Right cardiac atrium (tissue), 5 donors: ENCODE data around the gene POLR2J2. TPM values are rescaled to one million over a fixed set of nuclear protein-coding genes. Genes with fewer than 3 reads are reported as not detected.
"Not testable (repeated sequence)": the region's sequence is repeated elsewhere in the genome, so short reads cannot be mapped to it uniquely, and the experiment has no call there.

ENCODE experiments used
- ATAC-seq, 2 donors: fragments of 200-7000 bp; cut with Tn5 transposase; one replicate each; pipeline versions ENCODE4 v1.8.0 to v1.9.1; 2020; ENCODE audit warnings: moderate library complexity in 2 of 2, mild to moderate bottlenecking in 1 of 2
- DNase-seq, 3 donors: peaks; one replicate each; pipeline ENCODE4 v3.0.0-alpha.2; 2020
- H3K27ac ChIP-seq: one replicate; pipeline ENCODE4 v1.5.1; 2013; ENCODE audit warnings: mild to moderate bottlenecking, low read length, control low read depth, moderate library complexity
- H3K27me3 ChIP-seq: one replicate; pipeline ENCODE4 v1.6.1; 2013; ENCODE audit not compliant: control insufficient read depth, insufficient read depth
- H3K4me1 ChIP-seq: one replicate; pipeline ENCODE4 v1.6.1; 2013; ENCODE audit warnings: low read length; ENCODE audit not compliant: control insufficient read depth, insufficient read depth
- H3K4me3 ChIP-seq: one replicate; pipeline ENCODE4 v1.5.1; 2013; ENCODE audit warnings: low read length, control low read depth
- H3K9me3 ChIP-seq: one replicate; pipeline ENCODE4 v1.6.1; 2013; ENCODE audit warnings: low read length; ENCODE audit not compliant: control insufficient read depth
- WGBS: extraction: QIAGEN DNeasy Blood & Tissue Kit; methylation state at CpG from one replicate; pipeline ENCODE4 v1.1.7; 2013; 5-methylcytosine and 5-hydroxymethylcytosine counted together
- intact Hi-C, 4 donors: fragments of 100-400 bp; cut with DNase I; formaldehyde crosslinking; loops; one replicate each; pipeline versions ENCODE4 v1.11.0 to v1.14.0; 2022 to 2023
- long read RNA-seq, 4 donors: library from polyadenylated mRNA; unstranded; transcript quantifications; one replicate each; pipeline ENCODE4 v2.0.0, GENCODE V29; 2020 to 2021
- polyA plus RNA-seq: library from polyadenylated mRNA; stranded (reverse); fragments of 200-250 nt; gene quantifications from one replicate; pipeline ENCODE4 v1.2.3, GENCODE V29; 2013
- total RNA-seq, 4 donors: library from RNA; stranded (reverse); fragmentation: NEBNext Ultra II Directional; extraction: Animal tissue kit (Norgen Biotek cat#: 25700); gene quantifications; one replicate each; pipeline ENCODE4 v1.2.1, GENCODE V29; 2021
- donor health status: healthy with polysubstance abuse.
- donor health status: DM: no; HTN: yes; CAD: no.
- donor health status: DM: no; HTN: no; CAD: no.
- donor health status: DM: no; HTN: yes; CAD: no; lungs with severe emphysema.
- donor health status: DM: yes; HTN: yes; CAD: no.

Gene POLR2J2
- total RNA-seq (1 to 10 TPM; 3.5 to 5.1 (median 4.1) TPM), polyA plus RNA-seq (2.8 TPM)
- long read RNA-seq, donor 1: 0 reads
- long read RNA-seq, donor 2: 0 reads
- long read RNA-seq, donor 3, partial matches to known transcripts: 0 of 1 reads
- long read RNA-seq, donor 3, other reads (novel, unspliced or antisense): 0 of 1 reads
- long read RNA-seq, donor 4: 0 reads

DNA sequence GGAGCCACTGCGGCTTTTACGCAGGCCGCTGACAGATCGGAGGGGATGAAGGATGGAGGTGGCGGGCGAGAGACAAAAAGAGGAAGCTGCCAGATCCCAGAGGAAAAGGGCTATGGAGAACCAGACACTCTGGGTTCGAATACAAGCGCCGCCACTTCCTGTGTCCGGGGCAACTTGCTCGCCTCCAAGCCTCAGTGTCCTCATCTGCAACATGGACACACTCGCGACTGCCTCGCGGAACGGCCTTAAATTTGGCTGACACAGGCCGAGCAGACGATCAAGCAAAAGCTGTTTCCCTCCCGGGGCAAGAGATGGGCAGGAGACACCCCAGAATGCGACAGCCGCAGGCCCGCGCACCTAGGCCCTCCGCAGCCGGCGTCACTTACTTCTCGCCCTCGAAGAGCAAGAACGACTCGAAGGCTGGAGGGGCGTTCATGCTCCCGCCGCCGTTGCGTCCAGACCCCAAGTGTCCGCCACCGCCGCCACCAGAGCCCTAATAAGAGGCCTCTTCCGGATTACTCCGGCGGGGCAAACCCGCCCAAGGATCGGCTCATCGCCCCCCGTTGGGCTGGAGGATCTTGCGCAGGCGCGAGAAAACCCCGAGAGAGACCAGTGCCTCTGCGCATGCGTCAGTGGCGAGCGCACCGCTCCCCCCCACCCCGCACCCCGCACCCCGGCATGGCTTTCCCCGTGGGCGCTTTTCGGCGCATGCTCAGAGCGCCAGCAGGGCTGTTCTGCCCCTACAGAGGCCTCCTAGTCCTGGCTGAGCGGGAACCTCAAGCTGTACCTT, at the start of gene POLR2J2:
POLR2J2 (minus strand) TSS at position 498 of the 790 bp plus-strand sequence; CDS start at position 436, 62 bp downstream.
- intact Hi-C loops: not testable (repeated sequence)
- peak within 1 kb of the TSS; percentile 42 for H3K4me3 ChIP-seq
- WGBS: under 1% methylated on average over 40 of the region's 63 CpGs

DNA sequence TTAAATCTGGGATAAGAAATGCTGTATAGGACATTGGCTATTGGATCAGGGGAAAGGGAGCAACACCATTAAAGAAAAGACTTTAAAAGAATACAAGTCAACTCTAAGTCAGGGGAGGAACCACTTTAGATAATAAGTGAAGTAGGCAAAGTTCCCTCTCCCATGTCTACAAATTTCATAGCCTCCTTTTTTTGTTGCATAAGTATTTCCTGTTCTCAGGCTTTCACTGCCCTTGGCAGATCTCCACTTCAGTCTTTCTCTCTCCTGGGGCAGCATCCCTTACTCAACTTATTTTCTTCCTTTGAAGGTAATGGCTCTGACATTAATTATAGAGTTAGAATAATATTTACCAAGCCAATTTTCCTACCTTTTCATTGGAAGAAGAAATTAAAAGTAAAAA, 47.0 kb upstream of the POLR2J2 start:
- ATAC-seq, intact Hi-C loops, H3K27me3 ChIP-seq, H3K9me3 ChIP-seq, DNase-seq, H3K4me1 ChIP-seq, H3K4me3 ChIP-seq, H3K27ac ChIP-seq: not testable (repeated sequence)

More for the DNA sequence above, at the start of gene POLR2J2:
- H3K9me3 ChIP-seq, H3K27ac ChIP-seq, H3K4me1 ChIP-seq, H3K27me3 ChIP-seq: not testable (repeated sequence)
- ATAC-seq: peak; percentile 68 to 88
- DNase-seq: peak; percentile 8 to 98 (median 92)

DNA sequence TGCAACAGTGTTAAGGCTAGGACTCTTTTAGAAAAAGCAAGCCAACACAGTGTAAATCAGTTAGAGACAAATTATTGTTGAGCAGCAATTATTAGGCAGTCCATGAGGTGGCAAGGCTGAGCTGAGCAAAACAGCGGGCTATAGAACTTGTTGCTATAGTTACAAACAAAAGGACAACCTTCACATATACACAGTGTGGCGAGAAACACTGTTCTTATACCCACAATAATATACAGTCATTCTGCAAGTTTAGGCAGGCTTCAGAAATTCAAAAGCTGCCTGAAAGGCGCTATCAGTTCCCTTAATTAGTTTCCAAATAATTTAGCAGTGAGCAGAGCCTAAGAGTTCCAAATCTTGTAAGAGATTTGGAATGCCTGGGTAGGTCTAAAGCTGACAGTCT, 44.3 kb upstream of the POLR2J2 start:
- WGBS: 61% methylated on average over 2 of the region's 3 CpGs
- H3K27me3 ChIP-seq, H3K27ac ChIP-seq: not testable (repeated sequence)

DNA sequence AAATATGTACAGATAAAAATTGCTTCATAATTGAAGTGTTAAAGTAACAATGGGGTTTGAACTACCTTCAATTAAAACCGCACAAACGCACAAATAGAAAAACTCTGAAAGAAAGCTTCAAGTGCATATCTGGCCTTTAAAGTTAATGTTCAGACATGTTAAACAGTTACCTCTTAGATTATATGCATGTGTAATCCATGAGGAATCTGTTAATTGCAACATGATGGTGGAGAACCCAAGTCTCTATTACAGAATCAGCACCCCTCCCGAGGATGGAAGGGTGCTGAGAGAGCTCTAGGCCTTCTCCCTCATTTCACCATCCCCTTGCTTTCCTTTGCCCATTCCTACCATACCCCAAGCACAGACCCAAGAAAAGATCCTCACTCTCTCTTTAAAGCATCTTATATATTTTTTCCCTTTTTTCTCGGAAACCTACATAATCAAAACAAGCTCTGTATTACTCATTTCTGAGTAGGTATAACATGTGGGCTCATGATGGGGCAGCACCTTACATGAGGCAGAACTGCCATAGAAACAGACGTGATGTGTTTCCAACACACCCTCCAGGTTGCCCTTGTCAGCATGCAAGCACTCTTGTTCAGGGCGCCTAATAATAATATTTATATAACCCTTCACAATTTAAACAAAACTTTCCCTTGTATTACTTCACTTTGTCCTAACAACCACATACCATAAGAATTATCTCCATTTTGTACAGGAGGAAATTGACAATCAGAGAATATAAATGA, 43.5 kb upstream of the POLR2J2 start:
- H3K27ac ChIP-seq, ATAC-seq, intact Hi-C loops, H3K4me1 ChIP-seq, H3K27me3 ChIP-seq, H3K4me3 ChIP-seq, DNase-seq, H3K9me3 ChIP-seq: not testable (repeated sequence)
- WGBS: 86% methylated on average over 5 of the region's 6 CpGs

More for the DNA sequence above, 44.3 kb upstream of the POLR2J2 start:
- H3K9me3 ChIP-seq, intact Hi-C loops, ATAC-seq, H3K4me3 ChIP-seq, DNase-seq, H3K4me1 ChIP-seq: not testable (repeated sequence)

DNA sequence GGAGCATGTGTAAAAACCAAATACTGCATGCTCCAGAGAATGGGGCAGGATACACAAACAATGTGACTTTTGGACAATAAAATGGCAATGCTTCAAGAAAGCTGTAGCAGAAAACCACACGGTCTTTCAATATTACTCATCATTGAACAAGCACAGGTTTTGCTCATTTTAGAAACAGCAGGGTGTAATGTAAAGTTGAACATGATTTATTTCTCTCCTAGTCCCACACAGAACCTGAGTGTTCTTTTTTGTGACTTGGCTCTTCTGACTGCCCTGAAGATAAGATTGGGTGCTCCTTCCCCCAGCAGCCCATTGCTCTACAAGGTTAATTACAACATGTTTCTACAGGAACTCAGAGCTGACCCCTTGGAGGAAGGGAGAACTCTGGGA, 42.2 kb upstream of the POLR2J2 start:
- H3K4me3 ChIP-seq, H3K27me3 ChIP-seq, H3K9me3 ChIP-seq, H3K4me1 ChIP-seq, DNase-seq, intact Hi-C loops, H3K27ac ChIP-seq: not testable (repeated sequence)
- ATAC-seq: peak in 1 of 2 donors; percentile 51
- WGBS: no CpG with 5 or more reads among the region's 1 CpG

DNA sequence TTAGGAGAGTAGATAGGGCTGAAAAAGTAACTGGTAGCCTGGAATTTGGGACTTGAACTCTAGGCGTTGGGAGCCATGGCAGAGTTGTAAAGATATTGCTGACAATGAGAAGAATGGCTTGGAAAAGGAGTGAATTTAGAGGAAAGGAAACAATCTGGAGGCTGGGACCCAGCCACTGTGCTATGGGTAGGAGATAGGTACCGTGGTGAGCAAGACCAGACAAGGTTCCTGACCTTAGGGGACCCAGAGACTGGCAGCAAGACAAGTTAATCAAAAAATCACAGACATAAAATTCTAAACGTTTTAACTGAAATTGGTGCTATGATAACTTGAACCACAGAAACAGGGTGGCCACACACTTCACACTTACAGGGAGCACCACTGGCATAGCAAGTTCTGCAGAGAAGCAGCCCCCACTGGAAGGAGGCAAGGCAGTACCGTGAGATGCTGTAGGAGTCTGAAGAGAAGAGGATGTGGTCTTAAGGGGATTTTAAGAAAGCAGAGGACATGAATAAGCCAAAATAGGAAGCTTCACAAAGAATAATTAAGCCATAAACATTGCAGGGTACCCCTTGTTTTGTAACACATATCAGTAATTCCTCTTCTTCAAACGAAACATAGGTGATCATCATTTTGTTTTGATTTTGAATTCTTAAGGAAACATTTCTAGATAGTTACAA, 41.7 kb upstream of the POLR2J2 start:
- ATAC-seq, intact Hi-C loops, H3K4me1 ChIP-seq, H3K9me3 ChIP-seq, H3K27me3 ChIP-seq, H3K27ac ChIP-seq, DNase-seq, H3K4me3 ChIP-seq: not testable (repeated sequence)
- 35% methylated on average over 5 of the region's 5 CpGs for WGBS

DNA sequence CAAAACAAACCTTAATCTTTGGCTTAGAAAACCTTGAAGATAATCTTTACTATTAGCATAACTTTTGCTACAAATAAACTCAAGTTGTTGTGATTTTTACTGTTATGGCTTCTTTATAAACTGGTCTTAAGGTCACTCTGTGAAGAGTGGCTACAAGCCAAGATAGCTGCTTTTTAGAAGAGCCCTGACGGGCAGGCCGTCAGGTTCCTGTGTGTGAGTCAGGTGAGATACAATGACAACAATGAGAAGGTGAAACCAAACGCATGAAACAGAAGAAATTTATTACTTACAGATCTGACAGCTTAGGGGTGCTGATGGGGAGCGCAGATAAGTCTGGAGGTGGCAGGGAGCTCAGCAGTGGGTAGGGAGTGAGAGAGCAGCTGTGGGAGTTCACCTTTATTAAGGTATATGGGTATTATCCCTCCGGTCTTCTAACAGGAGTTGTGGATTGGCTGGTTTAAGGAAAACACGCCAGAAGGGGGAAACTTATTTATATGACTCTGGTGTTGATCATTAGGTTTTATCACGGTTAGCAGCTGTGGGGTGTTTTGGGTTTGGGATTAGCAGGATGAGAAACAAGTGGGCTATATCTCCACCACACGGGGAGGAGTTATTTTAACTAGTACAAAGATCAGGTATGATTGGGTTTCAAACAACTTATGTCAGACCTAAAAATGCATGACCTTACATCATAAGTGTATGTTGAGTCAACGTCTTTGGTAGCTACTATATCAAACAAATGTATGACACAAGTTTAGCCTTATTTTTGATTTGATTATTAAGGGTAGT, 27.7 kb upstream of the POLR2J2 start:
- WGBS: 68% methylated on average over 9 of the region's 9 CpGs
- H3K4me1 ChIP-seq, H3K27ac ChIP-seq, ATAC-seq, H3K4me3 ChIP-seq, intact Hi-C loops, H3K9me3 ChIP-seq, H3K27me3 ChIP-seq, DNase-seq: not testable (repeated sequence)

DNA sequence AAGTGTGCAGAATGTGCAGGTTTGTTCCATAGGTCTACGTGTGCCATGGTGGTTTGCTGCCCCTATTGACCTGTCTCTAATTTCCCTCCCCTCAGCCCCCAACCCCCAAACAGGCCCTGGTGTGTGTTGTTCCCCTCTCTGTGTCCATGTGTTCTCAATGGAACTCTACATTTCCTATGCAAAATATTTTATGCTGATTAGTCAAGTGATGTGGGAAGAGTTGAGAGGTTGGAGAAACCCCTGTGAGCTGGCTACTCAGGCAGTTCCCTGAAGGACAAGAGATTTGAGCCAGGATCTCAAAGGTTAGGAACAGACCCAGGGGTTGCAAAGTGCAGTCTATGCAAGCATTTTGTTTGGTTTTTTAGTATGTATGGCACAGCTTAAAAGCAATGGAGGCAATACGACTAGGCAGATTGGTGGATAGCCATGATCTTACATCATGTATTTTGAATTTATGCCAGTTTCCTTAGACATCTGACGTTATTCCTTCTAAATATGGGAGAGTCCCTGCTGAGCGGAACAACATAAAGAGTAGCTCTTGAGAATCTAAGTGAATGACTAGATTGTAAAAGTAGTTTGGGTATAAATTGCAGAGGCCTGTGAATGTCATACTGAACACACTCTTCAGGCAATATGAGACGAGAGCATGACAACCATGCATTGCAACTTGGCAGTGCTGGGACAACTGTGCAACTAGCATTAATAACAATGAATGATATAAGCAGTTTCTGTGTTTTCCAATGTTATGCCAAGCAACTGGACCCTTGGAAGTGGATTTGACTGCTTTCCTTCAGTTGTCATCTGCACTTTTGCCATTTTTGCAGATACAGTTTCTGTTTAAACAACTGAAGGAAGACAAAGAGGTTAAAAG, 26.4 kb upstream of the POLR2J2 start:
- ATAC-seq, intact Hi-C loops, DNase-seq, H3K4me1 ChIP-seq, H3K27ac ChIP-seq, H3K9me3 ChIP-seq, H3K27me3 ChIP-seq, H3K4me3 ChIP-seq: not testable (repeated sequence)
- WGBS: 56% methylated on average over 5 of the region's 5 CpGs

DNA sequence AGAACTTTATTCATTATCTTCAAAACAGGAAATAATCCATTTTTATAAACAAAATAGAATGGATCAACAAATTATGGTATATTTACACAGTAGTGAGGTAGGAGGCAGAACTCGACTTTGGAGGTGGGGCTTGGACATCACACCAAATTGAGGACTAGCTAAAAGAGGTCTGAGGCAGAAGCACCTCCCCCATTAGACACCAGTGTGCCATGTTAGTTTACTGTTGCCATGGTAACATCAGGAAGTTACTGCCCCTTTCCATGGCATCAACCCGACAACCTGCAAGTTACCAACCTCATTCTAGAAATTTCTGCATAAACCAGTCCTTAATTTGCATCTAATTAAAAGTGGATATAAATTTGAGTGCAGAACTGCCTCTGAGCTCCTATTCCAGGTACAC, 24.5 kb upstream of the POLR2J2 start:
- DNase-seq, H3K27me3 ChIP-seq, H3K4me3 ChIP-seq, intact Hi-C loops, H3K4me1 ChIP-seq, ATAC-seq, H3K9me3 ChIP-seq, H3K27ac ChIP-seq: not testable (repeated sequence)
- WGBS: 50% methylated on average over 1 of the region's 2 CpGs
